Measurements from ENCODE around the gene HOXA13.

- TF ChIP-seq CTCF (conservative IDR thresholded peaks at IDR 0.05; ENCODE audit: low read depth in 2 of 2) (no peak), EZH2 (IDR thresholded peaks at IDR 0.05; ENCODE audit: low read depth, unreplicated experiment) (peak; percentile 92), REST (IDR thresholded peaks at IDR 0.05; ENCODE audit: unreplicated experiment) (no peak), POLR2AphosphoS5 (IDR thresholded peaks at IDR 0.05; ENCODE audit: low read depth) (no peak), EZH2phosphoT487 (IDR thresholded peaks at IDR 0.05; ENCODE audit: unreplicated experiment) (no peak), CREB1 (CRISPR knock-in tag; IDR thresholded peaks at IDR 0.05; ENCODE audit: low read depth) (no peak), NANOG (IDR thresholded peaks at IDR 0.05; ENCODE audit: borderline replicate concordance) (no peak), STAT1 (IDR thresholded peaks at IDR 0.05; ENCODE audit: unreplicated experiment) (no peak), ETS1 (IDR thresholded peaks at IDR 0.05) (no peak), JUNB (IDR thresholded peaks at IDR 0.05; ENCODE audit: unreplicated experiment) (no peak), ZNF114 (CRISPR knock-in tag; IDR thresholded peaks at IDR 0.05) (no peak)
Observed at GRCh38 chr7:27238979-27239386, 39.1 kb upstream of the HOXA13 start.

Measured in GM23338 (cell line).